Stimulated activated CD4-positive, alpha-beta T cell treated with anti-CD3 and anti-CD28 coated beads, TNF-alpha, amount 100 ng/mL, for 48 hours (primary cell): ENCODE results near the gene VRK3.
"Not testable (repeated sequence)": the region's sequence is repeated elsewhere in the genome, so short reads cannot be mapped to it uniquely, and the experiment has no call there.

Source experiments
- DNase-seq, 3 donors: peaks; one replicate each; pipeline ENCODE4 v3.0.0-alpha.2; 2020; ENCODE audit warnings: low read depth in 3 of 3

Gene VRK3

GRCh38 chr19:50025022-50025793 is at the start of gene VRK3:
Gene VRK3, minus strand, starts transcription at chr19:50025372. Its CDS starts 9,210 bp downstream, at chr19:50016162.
- peak; percentile 91 to 98 (median 93) for DNase-seq

GRCh38 chr19:50068382-50068781 is 43.2 kb upstream of the VRK3 start:
- DNase-seq, result not testable (repeated sequence)

GRCh38 chr19:50067575-50067974 is 42.4 kb upstream of the VRK3 start:
- no peak for DNase-seq

GRCh38 chr19:50065938-50066337 is 40.8 kb upstream of the VRK3 start:
- no peak for DNase-seq

- DNase-seq, result no peak
Measured at GRCh38 chr19:50061650-50062049, 36.5 kb upstream of the VRK3 start.

GRCh38 chr19:50060107-50060506 is 34.9 kb upstream of the VRK3 start:
- DNase-seq, result no peak

- DNase-seq, result no peak
Measured at GRCh38 chr19:50059045-50059444, 33.9 kb upstream of the VRK3 start.

- no peak for DNase-seq
Measured at GRCh38 chr19:50058425-50058824, 33.3 kb upstream of the VRK3 start.

GRCh38 chr19:50053119-50053518 is 27.9 kb upstream of the VRK3 start:
- DNase-seq, result no peak

- DNase-seq, result no peak
Measured at GRCh38 chr19:50051964-50052363, 26.8 kb upstream of the VRK3 start.

- not testable (repeated sequence) for DNase-seq
Measured at GRCh38 chr19:50051228-50051895, 26.2 kb upstream of the VRK3 start.

GRCh38 chr19:50050406-50051227 is 25.4 kb upstream of the VRK3 start:
- DNase-seq, result peak; percentile 50 to 75 (median 64)

GRCh38 chr19:50047671-50048070 is 22.5 kb upstream of the VRK3 start:
- DNase-seq, result no peak

- DNase-seq, result peak; percentile 29 to 44 (median 41)
Measured at GRCh38 chr19:50046649-50047503, 21.7 kb upstream of the VRK3 start.

GRCh38 chr19:50044922-50045321 is 19.8 kb upstream of the VRK3 start:
- DNase-seq, result no peak

- no peak for DNase-seq
Measured at GRCh38 chr19:50043967-50044366, 18.8 kb upstream of the VRK3 start.

GRCh38 chr19:50042363-50043024 is 17.3 kb upstream of the VRK3 start:
- no peak for DNase-seq

- DNase-seq, result no peak
Measured at GRCh38 chr19:50040967-50041366, 15.8 kb upstream of the VRK3 start.

GRCh38 chr19:50039968-50040367 is 14.8 kb upstream of the VRK3 start:
- DNase-seq, result no peak

- no peak for DNase-seq
Measured at GRCh38 chr19:50036908-50037307, 11.7 kb upstream of the VRK3 start.

GRCh38 chr19:50030937-50031336 is 5.8 kb upstream of the VRK3 start:
- DNase-seq, result no peak
